ENCODE measurements around the gene PCCA.

PCCA gene

DNA sequence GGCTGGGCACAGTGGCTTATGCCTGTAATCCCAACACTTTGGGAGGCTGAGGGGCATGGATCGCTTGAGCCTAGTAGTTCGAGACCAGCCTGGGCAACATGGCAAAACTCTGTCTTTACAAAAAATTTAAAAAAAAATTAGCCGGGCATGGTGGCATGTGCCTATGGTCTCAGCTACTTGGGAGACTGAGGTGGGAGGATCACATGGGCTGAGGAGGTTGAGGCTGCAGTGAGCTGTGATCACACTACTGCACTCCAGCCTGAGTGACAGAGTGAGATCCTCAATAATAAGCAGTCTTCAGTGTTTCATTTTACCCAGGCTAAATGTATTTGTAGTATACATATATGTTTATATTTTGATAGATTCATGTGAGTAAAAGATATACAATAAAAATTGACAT is 414.7 kb downstream of the PCCA start:
- TF ChIP-seq, protein P1, sequence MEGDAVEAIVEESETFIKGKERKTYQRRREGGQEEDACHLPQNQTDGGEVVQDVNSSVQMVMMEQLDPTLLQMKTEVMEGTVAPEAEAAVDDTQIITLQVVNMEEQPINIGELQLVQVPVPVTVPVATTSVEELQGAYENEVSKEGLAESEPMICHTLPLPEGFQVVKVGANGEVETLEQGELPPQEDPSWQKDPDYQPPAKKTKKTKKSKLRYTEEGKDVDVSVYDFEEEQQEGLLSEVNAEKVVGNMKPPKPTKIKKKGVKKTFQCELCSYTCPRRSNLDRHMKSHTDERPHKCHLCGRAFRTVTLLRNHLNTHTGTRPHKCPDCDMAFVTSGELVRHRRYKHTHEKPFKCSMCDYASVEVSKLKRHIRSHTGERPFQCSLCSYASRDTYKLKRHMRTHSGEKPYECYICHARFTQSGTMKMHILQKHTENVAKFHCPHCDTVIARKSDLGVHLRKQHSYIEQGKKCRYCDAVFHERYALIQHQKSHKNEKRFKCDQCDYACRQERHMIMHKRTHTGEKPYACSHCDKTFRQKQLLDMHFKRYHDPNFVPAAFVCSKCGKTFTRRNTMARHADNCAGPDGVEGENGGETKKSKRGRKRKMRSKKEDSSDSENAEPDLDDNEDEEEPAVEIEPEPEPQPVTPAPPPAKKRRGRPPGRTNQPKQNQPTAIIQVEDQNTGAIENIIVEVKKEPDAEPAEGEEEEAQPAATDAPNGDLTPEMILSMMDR (IDR thresholded peaks at IDR 0.05): no peak
- H3K36me3 ChIP-seq: no peaks in the 10 kb centered on the region
- no peak overlapping the region for H3K27ac ChIP-seq
- H3K9me3 ChIP-seq: no peaks in the 10 kb centered on the region
- H3K27me3 ChIP-seq: no peaks in the 10 kb centered on the region
- no peak overlapping the region for H3K4me3 ChIP-seq (ENCODE audit: low read depth in 1 of 2, low read length in 1 of 2)
- peaks cover 4 to 18% of the 10 kb centered on the region in 2 experiments for H3K4me1 ChIP-seq (ENCODE audit: control insufficient read depth in 1 of 2, insufficient read depth in 1 of 2, low read depth in 1 of 2, low read length in 1 of 2)

DNA sequence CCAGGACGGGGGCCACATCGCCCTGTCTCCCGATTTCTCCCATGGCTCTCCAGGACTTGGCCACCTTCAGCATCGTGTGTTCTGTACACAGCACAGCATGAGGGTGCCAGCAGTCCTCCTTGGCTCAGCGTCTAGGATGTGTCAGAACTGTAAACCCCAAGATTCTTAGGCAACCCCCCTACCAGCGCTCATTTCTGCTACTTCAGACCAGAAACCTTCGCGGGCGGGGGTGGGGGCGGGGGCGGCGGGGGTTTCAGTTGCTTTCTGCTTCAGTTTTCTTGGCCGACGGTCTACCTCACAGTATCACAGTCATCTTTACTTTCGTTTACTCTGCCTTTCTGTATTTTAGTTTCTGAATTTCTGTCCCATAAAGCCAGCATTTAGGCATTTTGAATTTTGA is 417.3 kb downstream of the PCCA start:
- H3K36me3 ChIP-seq: no peaks in the 10 kb centered on the region
- H3K4me1 ChIP-seq (ENCODE audit: control insufficient read depth in 1 of 2, insufficient read depth in 1 of 2, low read depth in 1 of 2, low read length in 1 of 2): peaks cover 4 to 18% of the 10 kb centered on the region in 2 experiments
- TF ChIP-seq, protein P1 (IDR thresholded peaks at IDR 0.05): no peak
- H3K4me3 ChIP-seq (ENCODE audit: low read depth in 1 of 2, low read length in 1 of 2): no peak overlapping the region
- H3K27ac ChIP-seq: no peak overlapping the region
- no peaks in the 10 kb centered on the region for H3K9me3 ChIP-seq
- H3K27me3 ChIP-seq: no peaks in the 10 kb centered on the region

DNA sequence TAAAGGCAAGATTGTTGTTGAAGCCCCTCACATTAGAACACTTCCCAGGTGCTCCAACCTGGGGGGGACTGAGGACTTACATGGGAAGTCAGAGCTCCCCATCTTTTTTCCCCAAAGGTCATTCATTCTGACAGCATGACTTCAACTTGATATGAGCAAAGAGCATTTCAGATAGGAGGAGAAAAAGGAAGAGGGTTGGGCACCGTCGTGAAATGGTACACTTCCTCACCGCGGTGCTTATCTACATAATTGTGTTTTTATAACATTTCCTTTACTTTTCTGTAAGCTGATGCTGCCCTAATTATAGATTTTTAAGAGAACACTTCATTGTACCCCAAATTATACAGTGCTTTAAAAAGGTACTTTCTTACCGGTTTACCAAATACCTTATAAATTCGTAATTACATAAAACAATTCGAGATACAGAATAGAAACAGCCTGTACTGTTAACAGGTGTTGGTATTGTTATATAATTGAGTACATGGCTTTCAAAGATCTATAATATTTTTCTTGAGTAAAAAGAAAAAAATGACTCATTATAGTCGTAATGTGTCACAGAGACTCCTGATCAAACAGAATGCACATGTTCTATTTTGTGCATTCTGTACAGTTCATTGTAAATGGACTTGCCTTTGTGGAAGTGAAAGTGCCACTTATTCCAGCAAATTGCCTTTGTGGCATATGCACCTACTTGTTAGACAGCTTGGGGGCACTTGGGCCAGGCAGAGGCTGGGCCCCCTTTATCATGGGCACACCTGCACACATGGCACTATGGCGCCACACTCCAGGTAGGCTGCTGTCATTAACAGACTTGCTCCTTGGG is 417.9 kb downstream of the PCCA start:
- TF ChIP-seq, protein P1 (IDR thresholded peaks at IDR 0.05): no peak
- no peaks in the 10 kb centered on the region for H3K27me3 ChIP-seq
- H3K36me3 ChIP-seq: no peaks in the 10 kb centered on the region
- peaks cover 4 to 18% of the 10 kb centered on the region in 2 experiments for H3K4me1 ChIP-seq (ENCODE audit: control insufficient read depth in 1 of 2, insufficient read depth in 1 of 2, low read depth in 1 of 2, low read length in 1 of 2)
- no peaks in the 10 kb centered on the region for H3K9me3 ChIP-seq
- H3K27ac ChIP-seq: no peak overlapping the region
- no peak overlapping the region for H3K4me3 ChIP-seq (ENCODE audit: low read depth in 1 of 2, low read length in 1 of 2)

DNA sequence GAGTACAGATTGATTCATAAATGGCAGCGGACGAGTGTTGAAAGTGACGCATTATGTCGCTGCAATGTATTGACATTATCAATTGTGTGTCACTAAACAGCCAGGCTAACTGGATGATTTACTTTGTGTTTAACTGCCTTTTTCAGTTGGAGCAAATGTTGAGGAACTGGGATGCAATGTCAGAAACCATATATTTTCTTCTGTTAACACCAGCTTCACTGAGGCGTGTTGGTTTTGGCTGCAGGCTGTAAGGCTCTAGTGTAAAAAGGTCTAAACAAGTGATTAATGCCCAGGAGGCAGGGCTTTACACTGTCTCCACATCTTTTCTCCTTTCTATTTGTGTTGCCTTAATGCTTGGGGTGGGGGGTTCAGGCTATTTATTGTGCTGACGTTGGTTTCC is 419.6 kb downstream of the PCCA start:
- H3K27ac ChIP-seq: no peak overlapping the region
- H3K4me1 ChIP-seq (ENCODE audit: control insufficient read depth in 1 of 2, insufficient read depth in 1 of 2, low read depth in 1 of 2, low read length in 1 of 2): peaks cover 8 to 20% of the 10 kb centered on the region in 2 experiments
- TF ChIP-seq, protein P1 (IDR thresholded peaks at IDR 0.05): no peak
- no peak overlapping the region for H3K4me3 ChIP-seq (ENCODE audit: low read depth in 1 of 2, low read length in 1 of 2)
- H3K36me3 ChIP-seq: no peaks in the 10 kb centered on the region
- H3K27me3 ChIP-seq: no peaks in the 10 kb centered on the region
- H3K9me3 ChIP-seq: no peaks in the 10 kb centered on the region

DNA sequence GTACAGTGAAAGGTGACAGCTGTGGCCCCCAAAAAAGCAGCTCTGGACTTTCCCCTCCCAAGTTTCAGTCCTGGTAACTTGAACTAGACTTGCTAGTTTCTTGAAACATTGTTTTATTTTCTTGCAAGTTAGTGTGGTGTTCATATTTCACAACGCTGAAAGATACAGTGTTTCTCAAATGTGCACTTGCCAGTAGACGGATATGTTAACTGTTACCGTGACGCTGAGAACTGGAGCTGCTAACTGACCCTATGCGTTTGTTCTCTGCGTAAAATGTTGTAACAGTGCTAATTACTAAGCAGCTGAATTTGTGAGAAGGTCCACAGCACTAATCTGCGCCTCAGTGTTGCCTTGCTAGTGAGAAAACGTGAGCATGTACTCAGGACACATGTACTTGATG is 420.1 kb downstream of the PCCA start:
- H3K4me1 ChIP-seq (ENCODE audit: control insufficient read depth in 1 of 2, insufficient read depth in 1 of 2, low read depth in 1 of 2, low read length in 1 of 2): peaks cover 13 to 25% of the 10 kb centered on the region in 2 experiments
- H3K9me3 ChIP-seq: no peaks in the 10 kb centered on the region
- H3K27ac ChIP-seq: no peak overlapping the region
- no peaks in the 10 kb centered on the region for H3K27me3 ChIP-seq
- no peaks in the 10 kb centered on the region for H3K36me3 ChIP-seq
- no peak overlapping the region for H3K4me3 ChIP-seq (ENCODE audit: low read depth in 1 of 2, low read length in 1 of 2)
- TF ChIP-seq, protein P1 (IDR thresholded peaks at IDR 0.05): no peak
